Activated naive CD4-positive, alpha-beta T cell treated with anti-CD3 and anti-CD28 coated beads, Interleukin-2, amount 10 ng/mL, durations not matched to agents 7 days and 5 days (primary cell): ENCODE data around the gene CDIP1.
A peak's percentile ranks its signal among the peaks of the same experiment; 100 is the strongest.

Experiments used
- CTCF ChIA-PET: fragments of 350-600 bp; sonication (Branson Sonifier 250); formaldehyde crosslinking; loops from one replicate; lab custom pipeline; 2021; ENCODE audit warnings: antibody characterized with exemption; lab: Charles Lee
- DNase-seq: peaks from one replicate; pipeline ENCODE4 v3.0.0-alpha.2; 2020
- H3K27ac Mint-ChIP-seq: one replicate; pipeline ENCODE4 v1.8.0; 2021; ENCODE audit warnings: mild to moderate bottlenecking, moderate library complexity, mixed read lengths
- H3K27me3 Mint-ChIP-seq: one replicate; pipeline ENCODE4 v1.8.0; 2021; ENCODE audit warnings: mild to moderate bottlenecking, mixed read lengths
- H3K36me3 Mint-ChIP-seq: one replicate; pipeline ENCODE4 v1.8.0; 2021; ENCODE audit warnings: mixed read lengths
- H3K4me1 Mint-ChIP-seq: one replicate; pipeline ENCODE4 v1.8.0; 2021; ENCODE audit warnings: mixed read lengths
- H3K4me3 Mint-ChIP-seq: one replicate; pipeline ENCODE4 v1.8.0; 2021; ENCODE audit warnings: mild to moderate bottlenecking, moderate library complexity, mixed read lengths
- H3K9me3 Mint-ChIP-seq: one replicate; pipeline ENCODE4 v1.8.0; 2021; ENCODE audit warnings: mixed read lengths

The CDIP1 gene

GRCh38 chr16:4505356-4506147 is 33.0 kb downstream of the CDIP1 start:
- H3K4me3 Mint-ChIP-seq: peak overlapping the region; percentile 61
- H3K36me3 Mint-ChIP-seq: peaks cover 47% of the 10 kb centered on the region
- no peaks in the 10 kb centered on the region for H3K27me3 Mint-ChIP-seq
- peaks cover 64% of the 10 kb centered on the region for H3K4me1 Mint-ChIP-seq
- no peaks in the 10 kb centered on the region for H3K9me3 Mint-ChIP-seq
- peak; percentile 89 for DNase-seq
- CTCF ChIA-PET: interaction anchor here (0.6 to 6.4 kb wide), 24 partner anchors 9 to 804 kb away, joined by 3 to 83 read pairs (median 6); partner anchors contain the start of genes HMOX2 and MGRN1
- peak overlapping the region; percentile 95 for H3K27ac Mint-ChIP-seq

GRCh38 chr16:4501071-4501478 is 37.5 kb downstream of the CDIP1 start:
- no peaks in the 10 kb centered on the region for H3K9me3 Mint-ChIP-seq
- H3K4me3 Mint-ChIP-seq: no peak overlapping the region
- H3K27ac Mint-ChIP-seq: no peak overlapping the region
- CTCF ChIA-PET: interaction anchor here (1.3 to 2.9 kb wide), 3 partner anchors 11 to 25 kb away, joined by 5 to 11 read pairs (median 5); partner anchors contain the start of gene HMOX2
- DNase-seq: no peak
- H3K27me3 Mint-ChIP-seq: no peaks in the 10 kb centered on the region
- peaks cover 75% of the 10 kb centered on the region for H3K4me1 Mint-ChIP-seq
- peaks cover 41% of the 10 kb centered on the region for H3K36me3 Mint-ChIP-seq

- H3K27me3 Mint-ChIP-seq: no peaks in the 10 kb centered on the region
- H3K4me3 Mint-ChIP-seq: no peak overlapping the region
- H3K4me1 Mint-ChIP-seq: peaks cover 67% of the 10 kb centered on the region
- CTCF ChIA-PET: interaction anchor here (1.7 to 2.9 kb wide), 2 partner anchors 10 to 22 kb away, joined by 5 to 11 read pairs; no protein-coding TSS in a partner anchor
- H3K9me3 Mint-ChIP-seq: no peaks in the 10 kb centered on the region
- DNase-seq: no peak
- no peak overlapping the region for H3K27ac Mint-ChIP-seq
- H3K36me3 Mint-ChIP-seq: peaks cover 42% of the 10 kb centered on the region
Measured at GRCh38 chr16:4500272-4500671, 38.3 kb downstream of the CDIP1 start.

GRCh38 chr16:4499196-4499555 is 39.4 kb downstream of the CDIP1 start:
- H3K9me3 Mint-ChIP-seq: no peaks in the 10 kb centered on the region
- CTCF ChIA-PET: interaction anchor here (0.5 to 2.9 kb wide), 4 partner anchors 10 to 28 kb away, joined by 3 to 11 read pairs (median 3); no protein-coding TSS in a partner anchor
- DNase-seq: no peak
- H3K27ac Mint-ChIP-seq: no peak overlapping the region
- peaks cover 45% of the 10 kb centered on the region for H3K36me3 Mint-ChIP-seq
- H3K27me3 Mint-ChIP-seq: no peaks in the 10 kb centered on the region
- H3K4me3 Mint-ChIP-seq: no peak overlapping the region
- peaks cover 60% of the 10 kb centered on the region for H3K4me1 Mint-ChIP-seq

- Mint-ChIP-seq H3K36me3 (peaks cover 41% of the 10 kb centered on the region), H3K27me3 (no peaks in the 10 kb centered on the region), H3K4me1 (peaks cover 59% of the 10 kb centered on the region), H3K27ac (no peak overlapping the region), H3K4me3 (no peak overlapping the region), H3K9me3 (no peaks in the 10 kb centered on the region)
- no peak for DNase-seq
- CTCF ChIA-PET: interaction anchor here (0.8 to 1.0 kb wide), 3 partner anchors 9 to 12 kb away, joined by 3 to 5 read pairs (median 3); no protein-coding TSS in a partner anchor
Measured at GRCh38 chr16:4498546-4499195, 39.9 kb downstream of the CDIP1 start.

GRCh38 chr16:4496305-4496704 is 42.3 kb downstream of the CDIP1 start:
- peaks cover 46% of the 10 kb centered on the region for H3K36me3 Mint-ChIP-seq
- no peaks in the 10 kb centered on the region for H3K9me3 Mint-ChIP-seq
- no peak overlapping the region for H3K27ac Mint-ChIP-seq
- CTCF ChIA-PET: no interaction called here
- no peak for DNase-seq
- peaks cover 49% of the 10 kb centered on the region for H3K4me1 Mint-ChIP-seq
- H3K27me3 Mint-ChIP-seq: no peaks in the 10 kb centered on the region
- H3K4me3 Mint-ChIP-seq: no peak overlapping the region

GRCh38 chr16:4495766-4496165 is 42.8 kb downstream of the CDIP1 start:
- CTCF ChIA-PET: no interaction called here
- Mint-ChIP-seq H3K27me3 (no peaks in the 10 kb centered on the region), H3K4me3 (no peak overlapping the region)

GRCh38 chr16:4494746-4495490 is 43.7 kb downstream of the CDIP1 start:
- peaks cover 55% of the 10 kb centered on the region for H3K36me3 Mint-ChIP-seq
- H3K27ac Mint-ChIP-seq: no peak overlapping the region
- H3K9me3 Mint-ChIP-seq: no peaks in the 10 kb centered on the region
- CTCF ChIA-PET: no interaction called here
- DNase-seq: no peak
- H3K27me3 Mint-ChIP-seq: no peaks in the 10 kb centered on the region
- H3K4me1 Mint-ChIP-seq: peaks cover 50% of the 10 kb centered on the region
- no peak overlapping the region for H3K4me3 Mint-ChIP-seq

More at GRCh38 chr16:4495766-4496165, 42.8 kb downstream of the CDIP1 start:
- Mint-ChIP-seq H3K9me3 (no peaks in the 10 kb centered on the region), H3K27ac (no peak overlapping the region), H3K4me1 (peaks cover 50% of the 10 kb centered on the region), H3K36me3 (peaks cover 51% of the 10 kb centered on the region)
- no peak for DNase-seq

GRCh38 chr16:4491898-4492297 is 46.7 kb downstream of the CDIP1 start:
- no peak for DNase-seq
- no peaks in the 10 kb centered on the region for H3K9me3 Mint-ChIP-seq
- no peaks in the 10 kb centered on the region for H3K27me3 Mint-ChIP-seq
- peaks cover 48% of the 10 kb centered on the region for H3K36me3 Mint-ChIP-seq
- CTCF ChIA-PET: interaction anchor here (5.3 kb wide), 1 partner anchor 14 kb away, joined by 27 read pairs; no protein-coding TSS in a partner anchor
- no peak overlapping the region for H3K4me3 Mint-ChIP-seq
- H3K27ac Mint-ChIP-seq: no peak overlapping the region
- peaks cover 60% of the 10 kb centered on the region for H3K4me1 Mint-ChIP-seq

- H3K4me3 Mint-ChIP-seq: peak overlapping the region; percentile 64
- no peaks in the 10 kb centered on the region for H3K27me3 Mint-ChIP-seq
- peaks cover 73% of the 10 kb centered on the region for H3K4me1 Mint-ChIP-seq
- no peak for DNase-seq
- H3K36me3 Mint-ChIP-seq: peaks cover 53% of the 10 kb centered on the region
- H3K9me3 Mint-ChIP-seq: no peaks in the 10 kb centered on the region
- peak overlapping the region; percentile 96 for H3K27ac Mint-ChIP-seq
- CTCF ChIA-PET: interaction anchor here (5.3 kb wide), 1 partner anchor 17 kb away, joined by 27 read pairs; no protein-coding TSS in a partner anchor
Measured at GRCh38 chr16:4489030-4489429, 49.5 kb downstream of the CDIP1 start.

- Mint-ChIP-seq H3K9me3 (no peaks in the 10 kb centered on the region), H3K27me3 (no peaks in the 10 kb centered on the region), H3K27ac (peak overlapping the region; percentile 96), H3K4me3 (peak overlapping the region; percentile 64), H3K4me1 (peaks cover 70% of the 10 kb centered on the region), H3K36me3 (peaks cover 52% of the 10 kb centered on the region)
- peak; percentile 50 for DNase-seq
- CTCF ChIA-PET: interaction anchor here (1.1 to 5.3 kb wide), 2 partner anchors 17 to 18 kb away, joined by 7 to 27 read pairs; no protein-coding TSS in a partner anchor
Measured at GRCh38 chr16:4488499-4488967, 50.0 kb downstream of the CDIP1 start.

- CTCF ChIA-PET: interaction anchor here (0.7 to 2.0 kb wide), 4 partner anchors 10 to 129 kb away, joined by 3 to 10 read pairs (median 6); partner anchors contain the start of gene HMOX2
- Mint-ChIP-seq H3K36me3 (peaks cover 50% of the 10 kb centered on the region), H3K27ac (peak overlapping the region; percentile 96), H3K4me3 (peak overlapping the region; percentile 64), H3K27me3 (no peaks in the 10 kb centered on the region), H3K9me3 (no peaks in the 10 kb centered on the region), H3K4me1 (peaks cover 69% of the 10 kb centered on the region)
- DNase-seq: peak; percentile 31
Measured at GRCh38 chr16:4487955-4488498, 50.5 kb downstream of the CDIP1 start.
